ENCODE data around the gene MED23.
"Not testable (repeated sequence)": the region's sequence is repeated elsewhere in the genome, so short reads cannot be mapped to it uniquely, and the experiment has no call there.

Gene MED23

GRCh38 chr6:131548441-131548840 is 79.6 kb downstream of the MED23 start:
- DNase-seq (ENCODE audit: low read depth) = no peak
- TF ChIP-seq, protein P1, sequence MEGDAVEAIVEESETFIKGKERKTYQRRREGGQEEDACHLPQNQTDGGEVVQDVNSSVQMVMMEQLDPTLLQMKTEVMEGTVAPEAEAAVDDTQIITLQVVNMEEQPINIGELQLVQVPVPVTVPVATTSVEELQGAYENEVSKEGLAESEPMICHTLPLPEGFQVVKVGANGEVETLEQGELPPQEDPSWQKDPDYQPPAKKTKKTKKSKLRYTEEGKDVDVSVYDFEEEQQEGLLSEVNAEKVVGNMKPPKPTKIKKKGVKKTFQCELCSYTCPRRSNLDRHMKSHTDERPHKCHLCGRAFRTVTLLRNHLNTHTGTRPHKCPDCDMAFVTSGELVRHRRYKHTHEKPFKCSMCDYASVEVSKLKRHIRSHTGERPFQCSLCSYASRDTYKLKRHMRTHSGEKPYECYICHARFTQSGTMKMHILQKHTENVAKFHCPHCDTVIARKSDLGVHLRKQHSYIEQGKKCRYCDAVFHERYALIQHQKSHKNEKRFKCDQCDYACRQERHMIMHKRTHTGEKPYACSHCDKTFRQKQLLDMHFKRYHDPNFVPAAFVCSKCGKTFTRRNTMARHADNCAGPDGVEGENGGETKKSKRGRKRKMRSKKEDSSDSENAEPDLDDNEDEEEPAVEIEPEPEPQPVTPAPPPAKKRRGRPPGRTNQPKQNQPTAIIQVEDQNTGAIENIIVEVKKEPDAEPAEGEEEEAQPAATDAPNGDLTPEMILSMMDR (IDR thresholded peaks at IDR 0.05; ENCODE audit: low read depth, low read length, missing control alignments) = no peak

GRCh38 chr6:131547488-131547887 is 80.6 kb downstream of the MED23 start:
- TF ChIP-seq, protein P1 (IDR thresholded peaks at IDR 0.05; ENCODE audit: low read depth, low read length, missing control alignments) = no peak
- no peak overlapping the region for H3K4me3 ChIP-seq (ENCODE audit: low read depth, low read length)
- no peak for DNase-seq (ENCODE audit: low read depth)

More at GRCh38 chr6:131548441-131548840, 79.6 kb downstream of the MED23 start:
- no peak overlapping the region for H3K4me3 ChIP-seq (ENCODE audit: low read depth, low read length)

- TF ChIP-seq, protein P1 (IDR thresholded peaks at IDR 0.05; ENCODE audit: low read depth, low read length, missing control alignments) = no peak
- no peak for DNase-seq (ENCODE audit: low read depth)
- H3K4me3 ChIP-seq (ENCODE audit: low read depth, low read length) = no peak overlapping the region
These were observed 82.7 kb downstream of the MED23 start for GRCh38 chr6:131545317-131545716.

DNA sequence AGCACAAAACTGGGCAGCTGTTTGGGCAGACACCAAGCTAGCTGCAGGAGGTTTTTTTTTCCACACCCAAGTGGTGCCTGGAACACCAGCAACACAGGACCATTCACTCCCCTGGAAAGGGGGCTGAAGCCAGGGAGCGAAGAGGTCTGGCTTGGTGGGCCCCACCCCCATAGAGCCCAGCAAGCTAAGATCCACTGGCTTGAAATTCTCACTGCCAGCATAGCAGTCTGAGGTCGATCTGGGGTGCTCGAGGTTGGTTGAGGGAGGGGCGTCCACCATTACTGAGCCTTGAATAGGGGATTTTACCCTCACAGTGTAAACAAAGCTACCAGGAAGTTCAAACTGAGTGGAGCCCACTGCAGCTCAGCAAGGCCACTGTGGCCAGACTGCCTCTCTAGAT is 89.4 kb downstream of the MED23 start:
- DNase-seq (ENCODE audit: low read depth); H3K4me3 ChIP-seq (ENCODE audit: low read depth, low read length): not testable (repeated sequence)

- TF ChIP-seq, protein P1 (IDR thresholded peaks at IDR 0.05; ENCODE audit: low read depth, low read length, missing control alignments) = no peak
- no peak for DNase-seq (ENCODE audit: low read depth)
- H3K4me3 ChIP-seq (ENCODE audit: low read depth, low read length) = no peak overlapping the region
These were observed 95.4 kb downstream of the MED23 start for GRCh38 chr6:131532580-131533039.

- H3K4me3 ChIP-seq (ENCODE audit: low read depth, low read length); DNase-seq (ENCODE audit: low read depth): not testable (repeated sequence)
These were observed 96.4 kb downstream of the MED23 start for GRCh38 chr6:131531681-131532080.

- not testable (repeated sequence) for DNase-seq (ENCODE audit: low read depth); H3K4me3 ChIP-seq (ENCODE audit: low read depth, low read length)
These were observed 97.1 kb downstream of the MED23 start for GRCh38 chr6:131530936-131531335.

DNA sequence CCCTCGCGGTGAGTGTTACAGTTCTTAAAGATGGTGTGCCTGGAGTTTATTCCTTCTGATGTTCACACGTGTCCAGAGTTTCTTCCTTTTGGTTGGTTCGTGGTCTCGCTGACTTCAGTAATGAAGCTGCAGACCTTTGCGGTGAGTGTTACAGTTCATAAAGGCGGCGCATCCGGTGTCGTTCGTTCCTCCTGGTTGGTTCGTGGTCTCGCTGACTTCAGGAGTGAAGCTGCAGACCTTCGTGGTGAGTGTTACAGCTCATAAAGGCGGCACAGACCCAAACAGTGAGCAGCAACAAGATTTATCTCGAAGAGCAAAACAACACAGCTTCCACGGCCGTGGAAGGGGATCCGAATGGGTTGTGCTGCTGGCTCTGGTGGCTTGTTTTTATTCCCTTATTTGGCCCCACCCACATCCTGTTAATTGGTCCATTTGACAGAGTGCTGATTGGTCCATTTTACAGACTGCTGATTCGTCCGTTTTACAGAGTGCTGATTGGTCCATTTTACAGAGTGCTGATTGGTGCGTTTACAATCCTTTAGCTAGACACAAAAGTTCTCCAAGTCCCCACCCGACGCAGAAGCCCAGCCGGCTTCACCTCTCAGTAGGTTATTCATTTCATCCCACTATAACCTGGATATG is 103.2 kb downstream of the MED23 start:
- H3K4me3 ChIP-seq (ENCODE audit: low read depth, low read length) = no peak overlapping the region
- TF ChIP-seq, protein P1 (IDR thresholded peaks at IDR 0.05; ENCODE audit: low read depth, low read length, missing control alignments) = no peak

More for the DNA sequence above, 103.2 kb downstream of the MED23 start:
- DNase-seq (ENCODE audit: low read depth) = no peak
